CD4-positive, alpha-beta T cell treated with Interleukin-4 for 4 hours (primary cell): Measurements from ENCODE around the gene ABCF2.

ENCODE experiments used
- DNase-seq: peaks from one replicate; pipeline ENCODE4 v3.0.0-alpha.2; 2020

The ABCF2 gene

DNA sequence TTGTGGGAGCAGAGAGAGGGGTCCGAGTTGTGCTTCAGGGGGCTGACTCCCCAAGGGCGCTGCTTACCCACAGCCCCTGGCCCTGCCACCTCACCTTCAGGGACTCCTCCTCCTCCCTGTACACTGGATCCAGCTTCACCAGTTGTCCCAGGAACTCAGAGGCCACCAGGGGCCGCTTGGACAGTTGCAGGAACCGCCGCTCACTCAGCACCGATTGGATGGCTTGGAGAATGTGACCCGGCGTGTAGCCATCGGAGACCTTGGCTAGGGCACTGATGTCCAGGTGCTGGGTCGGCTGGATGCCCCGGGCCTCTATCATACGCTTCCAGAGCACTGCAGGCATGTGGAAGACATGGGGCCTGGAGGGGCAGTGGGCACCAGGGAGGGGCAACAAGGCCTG, 35.5 kb downstream of the ABCF2 start:
- no peak for DNase-seq

DNA sequence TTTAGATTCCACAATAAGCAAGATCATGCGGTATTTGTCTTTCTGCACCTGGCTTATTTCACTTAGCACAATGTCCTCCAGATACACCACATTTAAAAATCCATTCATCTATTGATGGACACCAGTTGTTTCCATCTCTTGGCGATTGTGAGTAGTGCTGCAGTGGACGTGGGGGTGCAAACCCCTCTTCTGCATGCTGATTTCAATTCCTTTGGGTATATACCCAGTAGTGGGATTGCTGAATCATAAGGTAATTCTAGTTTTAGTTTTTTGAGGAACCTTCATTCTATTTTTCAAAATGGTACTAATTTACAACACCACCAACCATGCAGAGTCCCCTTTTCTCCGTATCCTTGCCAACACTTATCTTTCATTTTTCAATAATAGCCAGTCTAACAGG, 38.0 kb downstream of the ABCF2 start:
- DNase-seq: no peak

DNA sequence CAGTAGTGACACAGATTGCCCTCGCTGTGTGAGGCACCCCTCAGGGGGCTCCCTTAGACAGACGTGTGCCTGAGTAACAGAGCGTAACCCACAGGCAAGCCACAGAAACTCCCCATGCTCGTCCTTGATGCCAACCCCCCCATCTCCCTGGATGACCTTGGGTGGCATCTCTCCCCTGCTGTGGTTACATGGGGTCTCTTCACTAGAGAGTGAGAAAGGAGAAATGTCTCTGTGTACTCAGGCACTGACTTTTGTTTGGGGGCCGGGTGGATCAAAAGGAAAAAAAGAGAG, 38.8 kb downstream of the ABCF2 start:
- no peak for DNase-seq

DNA sequence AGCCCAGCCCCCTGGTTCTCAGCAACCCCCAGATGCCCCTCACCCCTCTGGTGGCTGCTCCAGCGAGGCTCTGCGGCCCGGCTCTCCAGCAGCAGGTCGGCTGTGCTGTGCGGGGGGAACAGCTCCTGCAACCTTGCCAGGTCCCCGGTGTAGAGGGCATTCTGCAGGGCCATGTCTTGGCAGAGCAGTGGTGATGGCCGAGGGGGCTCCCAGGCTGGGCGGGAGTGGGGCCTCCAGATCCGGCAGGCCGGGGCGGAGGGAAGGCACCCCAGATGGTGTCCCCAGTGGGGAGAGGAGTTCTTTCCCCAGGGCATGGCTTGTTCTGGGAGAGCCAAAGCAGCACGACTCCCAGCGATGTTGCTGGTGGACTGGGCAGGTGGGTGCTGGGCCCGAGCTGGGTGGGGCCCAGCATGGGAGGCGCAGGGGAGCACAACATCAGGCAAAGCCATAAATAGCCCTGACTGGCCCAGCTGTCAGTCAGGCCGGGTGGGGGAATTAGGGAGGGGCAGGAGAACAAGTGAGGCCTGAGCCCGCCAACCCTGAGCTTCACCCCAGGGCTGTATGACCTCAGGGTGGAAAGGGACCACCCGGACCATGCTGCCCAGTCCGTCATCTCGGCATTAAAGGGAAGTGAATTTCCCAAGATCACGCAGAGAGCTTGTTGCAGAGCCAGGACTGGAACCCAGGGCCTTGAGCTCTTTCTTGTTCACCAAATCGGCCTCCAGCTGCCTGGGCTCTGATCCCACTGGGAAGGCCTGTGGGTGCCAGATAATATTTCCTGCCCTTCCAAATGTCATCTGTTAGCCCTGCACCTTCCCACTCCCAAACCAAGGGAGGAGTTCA, 39.4 kb downstream of the ABCF2 start:
- no peak for DNase-seq

DNA sequence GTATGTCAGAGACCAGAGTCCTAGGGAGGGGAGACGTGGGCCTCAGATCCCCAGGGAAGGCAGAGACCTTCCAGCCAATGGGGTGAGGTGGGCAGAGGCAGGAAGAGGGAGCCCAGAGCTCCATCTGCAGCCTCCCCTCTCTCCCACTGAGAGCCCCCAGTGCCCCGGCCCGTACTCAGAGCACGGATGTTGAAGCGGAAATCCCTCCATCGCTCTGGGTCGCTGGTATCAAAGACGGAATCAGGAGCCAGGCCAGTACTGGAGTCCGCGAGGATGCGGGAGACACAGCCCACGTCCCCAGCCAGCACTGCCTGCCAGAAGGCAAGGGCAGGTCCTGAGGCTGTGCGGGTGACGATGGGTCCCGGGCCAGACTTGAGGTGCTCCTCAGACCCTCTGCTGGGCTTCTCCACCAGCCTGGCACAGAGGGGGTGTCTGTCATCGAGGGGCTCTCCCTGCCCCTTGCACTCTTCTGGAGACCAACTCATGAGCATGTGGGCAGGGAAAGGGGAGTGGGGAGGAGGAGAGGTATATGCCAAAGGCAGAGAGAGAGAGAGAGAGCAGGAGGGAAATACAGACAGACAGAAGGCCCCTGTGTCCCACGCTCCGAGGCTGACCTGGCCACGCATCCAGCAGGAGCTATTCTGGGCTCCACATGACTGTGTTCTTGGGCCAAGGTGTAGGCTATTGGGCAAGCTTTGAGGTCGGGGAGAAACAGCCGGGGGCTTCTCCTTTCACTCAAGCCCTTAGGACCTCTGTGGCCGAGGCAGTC, 40.2 kb downstream of the ABCF2 start, which contains the start of gene ASB10:
Gene ASB10, minus strand, starts transcription at position 611 of the 769 bp plus-strand sequence. Its CDS starts 120 bp downstream, at position 491.
- DNase-seq: no peak

DNA sequence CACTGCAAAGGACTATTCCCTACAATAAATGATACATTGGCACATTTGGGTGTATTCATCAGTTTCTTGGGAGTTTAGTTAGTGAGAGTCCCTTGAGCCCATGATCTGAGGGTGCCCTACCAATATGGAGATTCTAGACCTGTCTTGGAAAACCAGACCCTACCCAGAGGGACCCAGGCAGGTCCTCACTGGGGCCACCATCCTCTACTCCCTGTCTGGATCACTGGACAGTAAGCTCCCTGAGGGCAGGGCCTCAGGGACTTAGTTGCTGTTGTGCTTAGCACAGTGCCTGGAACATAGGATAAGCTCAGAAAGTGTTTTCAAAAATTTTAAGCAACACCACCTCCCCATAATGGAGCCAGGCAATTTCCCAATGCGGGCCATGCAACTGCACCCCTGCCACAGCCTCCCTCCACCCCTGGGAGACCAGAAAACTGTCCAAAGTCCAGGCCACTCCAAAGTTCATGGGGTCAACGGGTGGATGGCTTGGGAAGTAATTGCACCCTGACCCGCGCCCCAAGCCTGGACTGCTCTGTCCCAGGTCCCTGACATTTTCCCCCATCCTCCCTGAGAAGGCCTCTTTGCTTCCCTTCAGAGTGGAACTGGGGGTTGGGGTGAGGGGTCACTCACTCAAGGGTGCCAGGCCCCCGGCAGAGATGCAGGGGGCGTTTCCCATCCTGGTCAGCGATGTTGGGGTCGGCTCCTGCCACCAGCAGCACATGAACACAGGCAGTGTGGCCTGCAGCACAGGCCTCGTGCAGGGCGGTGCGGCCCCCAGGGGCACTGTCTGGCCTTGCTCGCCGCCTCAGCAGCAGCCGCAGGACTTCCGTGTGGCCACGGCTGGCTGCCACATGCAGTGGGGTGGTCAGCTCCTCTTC, 41.0 kb downstream of the ABCF2 start:
- no peak for DNase-seq

DNA sequence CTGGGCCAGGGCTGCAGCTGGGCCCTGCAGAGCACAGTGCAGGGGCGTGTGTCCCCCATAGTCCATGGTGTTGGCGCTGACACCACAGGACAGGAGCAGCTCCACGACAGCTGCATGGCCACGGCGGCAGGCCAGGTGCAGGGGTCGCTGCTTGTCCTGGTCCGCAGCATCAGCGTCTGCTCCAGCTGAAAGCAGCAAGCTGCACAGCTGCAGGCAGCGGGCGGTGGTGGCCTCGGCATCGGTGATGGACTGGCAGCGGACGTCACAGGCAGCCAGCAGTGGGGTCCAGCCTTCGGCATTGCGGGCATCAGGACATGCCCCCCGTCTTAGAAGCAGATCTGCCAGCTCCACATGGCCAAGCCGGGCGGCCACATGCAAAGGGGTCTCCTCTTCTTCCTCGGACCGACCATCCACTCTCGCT, 46.0 kb downstream of the ABCF2 start:
- DNase-seq: no peak

DNA sequence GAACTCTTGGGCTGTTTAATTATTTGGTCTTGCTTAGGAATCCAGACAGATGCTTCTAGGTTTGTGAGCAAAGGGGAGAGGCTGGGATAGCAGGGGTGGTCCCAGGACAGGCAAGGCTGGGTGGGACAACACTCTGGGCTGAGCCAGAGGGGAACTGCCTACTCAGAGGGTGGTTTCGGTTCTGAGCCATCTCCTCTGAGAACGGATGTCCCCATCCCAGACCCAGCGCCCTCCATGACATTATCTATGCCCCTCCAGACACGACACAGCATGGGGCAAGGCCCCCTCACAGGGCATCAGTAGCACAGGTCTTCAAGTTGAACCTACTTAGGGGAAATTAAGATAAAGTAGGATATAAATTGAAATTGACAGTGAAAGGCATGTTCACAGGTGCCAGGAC, 47.1 kb downstream of the ABCF2 start:
- no peak for DNase-seq

DNA sequence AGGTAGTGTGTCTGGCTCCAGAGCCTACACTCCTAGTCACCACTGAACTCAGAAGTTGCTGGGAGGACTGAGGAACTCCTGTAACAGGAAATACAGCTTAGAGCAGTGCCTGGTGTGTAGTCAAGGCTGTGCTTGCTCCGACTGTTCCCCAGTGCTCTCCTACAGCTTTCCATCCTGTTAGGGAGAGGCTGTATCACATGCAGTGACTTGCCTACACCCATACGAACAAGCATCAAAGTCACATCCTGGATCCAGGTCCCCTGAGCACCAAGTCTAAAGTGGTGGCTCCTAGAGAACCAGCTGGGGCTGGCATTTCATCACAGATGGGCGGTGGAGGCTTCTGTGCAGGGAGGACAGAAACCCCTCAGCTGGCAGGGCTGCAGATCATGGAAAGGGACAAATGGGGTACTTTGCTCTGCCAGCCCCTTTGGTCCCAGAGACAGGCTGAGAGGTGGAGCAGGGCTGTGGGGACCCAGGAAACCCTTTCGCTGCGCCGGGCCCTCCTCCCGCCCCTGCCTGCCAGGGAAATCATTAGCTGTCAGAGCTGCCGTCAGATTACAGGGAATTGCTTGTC, 47.6 kb downstream of the ABCF2 start:
- DNase-seq: no peak

DNA sequence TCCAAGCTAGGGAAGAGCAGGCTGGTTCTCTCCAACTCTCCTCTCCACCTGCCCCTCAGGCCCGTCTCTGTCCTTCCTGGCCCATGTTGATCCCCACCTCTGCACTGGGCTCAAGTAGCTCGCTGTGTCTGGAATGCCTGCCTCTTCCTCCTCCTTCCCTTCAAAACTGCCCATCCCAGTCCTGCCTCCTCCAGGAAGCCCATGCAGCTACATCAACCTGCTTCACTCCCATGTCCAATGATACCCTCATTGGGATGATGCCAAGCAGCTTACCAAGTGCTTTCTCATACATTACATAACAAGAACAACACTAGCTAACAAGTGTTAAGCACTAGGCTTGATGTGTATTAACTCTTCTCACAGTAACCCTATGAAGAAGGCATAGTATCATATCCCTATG, 48.2 kb downstream of the ABCF2 start:
- no peak for DNase-seq

DNA sequence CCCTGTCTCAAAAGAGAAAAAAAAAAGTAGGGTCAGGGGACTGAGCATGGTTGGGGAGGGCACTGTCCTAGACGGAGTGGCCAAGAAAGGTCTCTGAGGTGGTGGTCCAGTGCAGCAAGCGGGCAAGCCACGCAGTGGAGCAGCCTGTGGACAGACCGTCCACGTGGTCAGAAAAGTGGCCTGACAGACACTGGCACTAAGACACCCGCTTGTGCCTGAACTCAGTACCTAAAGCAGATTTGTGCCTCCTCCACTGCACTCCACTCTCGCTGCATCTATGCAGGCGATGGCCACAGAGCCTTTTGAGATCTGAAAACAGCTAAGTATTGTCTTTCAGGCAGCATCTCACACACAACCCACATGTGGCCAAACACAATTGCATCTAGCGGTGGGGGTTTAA, 48.8 kb downstream of the ABCF2 start:
- no peak for DNase-seq

DNA sequence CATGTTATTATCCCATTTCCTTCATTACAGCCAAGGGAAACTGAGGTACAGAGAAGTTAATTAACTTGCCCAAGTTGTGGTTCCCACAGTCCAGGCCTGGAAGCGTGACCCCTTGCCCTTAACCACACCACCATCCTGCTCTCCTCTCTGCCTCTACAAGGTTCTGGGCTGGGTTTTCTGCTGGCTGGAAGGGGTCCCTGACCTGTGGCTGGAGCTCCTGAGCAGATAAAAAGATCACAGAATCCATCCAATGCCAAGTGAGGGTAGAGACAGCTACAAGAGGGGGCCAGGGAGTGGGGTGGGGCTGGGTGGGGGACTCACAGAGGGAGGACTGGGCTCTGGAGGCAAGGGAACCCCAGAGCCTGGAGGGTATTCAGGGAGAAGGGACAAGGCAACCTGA, 49.7 kb downstream of the ABCF2 start:
- DNase-seq: no peak

DNA sequence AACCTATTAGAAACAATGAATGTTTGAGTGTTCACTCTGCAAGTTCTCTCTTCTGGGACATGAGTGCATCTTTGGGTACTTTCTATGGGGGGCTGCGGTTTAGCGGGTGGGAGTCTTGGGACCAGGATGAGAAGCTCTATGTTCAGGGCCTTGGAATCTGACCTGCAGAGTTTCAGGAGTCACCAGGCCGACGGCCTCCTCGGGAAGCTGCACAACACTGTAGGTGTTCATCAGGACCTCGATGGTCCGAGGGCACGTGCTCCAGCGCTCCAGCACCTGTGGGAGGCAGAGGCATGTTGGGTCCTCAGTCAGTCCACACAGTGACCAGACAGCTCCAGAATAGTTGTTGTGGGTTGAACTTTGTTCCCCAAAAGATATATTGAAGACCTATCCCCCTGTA, 50.6 kb downstream of the ABCF2 start:
- DNase-seq: no peak

DNA sequence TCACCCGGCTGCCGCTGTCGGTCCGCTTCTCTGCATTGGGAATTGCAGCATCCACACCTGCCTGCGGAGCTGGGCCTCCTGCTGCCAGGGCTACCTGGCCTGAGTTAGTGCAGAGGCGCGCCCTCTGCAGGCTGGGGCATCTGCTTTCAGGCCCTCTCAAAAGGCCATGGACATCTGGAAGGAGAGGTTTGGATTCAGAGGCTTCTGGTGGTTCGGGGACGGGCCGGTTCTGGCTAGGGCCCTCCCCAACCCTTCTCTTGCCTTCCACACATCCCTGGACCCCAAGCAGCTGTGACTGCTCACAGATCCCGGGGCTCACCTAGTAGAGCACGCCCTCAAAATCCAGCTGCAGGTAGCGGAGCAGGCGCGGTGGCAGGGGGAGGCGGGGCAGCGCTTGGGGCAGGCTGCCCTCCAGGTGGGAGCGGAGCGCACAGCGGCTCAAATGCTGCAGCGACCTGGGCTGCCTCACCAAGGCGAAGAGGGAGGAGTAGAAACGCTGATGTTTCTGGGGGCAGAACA, 51.2 kb downstream of the ABCF2 start:
- DNase-seq: no peak

DNA sequence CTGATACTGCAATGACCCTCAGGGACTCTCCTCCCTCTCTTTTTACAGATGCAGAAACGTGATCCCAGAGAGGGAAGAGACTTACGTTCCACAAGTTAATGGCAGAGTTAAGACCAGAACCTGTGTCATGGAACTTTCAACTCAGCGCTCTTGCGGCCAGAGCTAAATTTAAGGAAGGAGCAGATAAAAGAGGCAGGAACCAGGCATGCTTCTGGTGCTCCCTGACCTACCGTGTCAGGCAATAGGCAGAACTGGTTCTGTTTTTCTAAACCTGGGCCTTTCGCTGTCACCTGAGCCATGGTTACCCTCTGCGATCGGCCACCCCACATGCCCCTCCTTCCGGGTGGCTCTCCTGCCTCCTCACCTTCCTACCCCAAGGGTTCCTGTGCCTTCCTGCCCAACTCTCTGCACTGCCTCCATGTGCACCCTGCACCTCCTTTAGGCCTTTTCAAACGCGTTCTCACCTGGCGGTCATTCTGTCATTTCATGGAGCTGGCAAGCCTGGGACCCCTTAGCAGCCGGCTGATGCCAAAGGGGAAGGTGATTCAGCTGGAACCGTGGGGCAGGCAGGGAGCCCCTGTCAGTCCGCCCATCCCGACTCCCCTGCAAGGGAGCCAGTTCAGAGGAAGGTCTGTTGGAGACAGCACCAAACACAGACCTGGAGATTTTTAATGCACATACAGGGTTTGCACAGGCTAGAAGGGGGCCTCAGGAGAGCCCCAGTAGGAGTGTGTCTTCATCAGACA, 51.8 kb downstream of the ABCF2 start:
- no peak for DNase-seq

DNA sequence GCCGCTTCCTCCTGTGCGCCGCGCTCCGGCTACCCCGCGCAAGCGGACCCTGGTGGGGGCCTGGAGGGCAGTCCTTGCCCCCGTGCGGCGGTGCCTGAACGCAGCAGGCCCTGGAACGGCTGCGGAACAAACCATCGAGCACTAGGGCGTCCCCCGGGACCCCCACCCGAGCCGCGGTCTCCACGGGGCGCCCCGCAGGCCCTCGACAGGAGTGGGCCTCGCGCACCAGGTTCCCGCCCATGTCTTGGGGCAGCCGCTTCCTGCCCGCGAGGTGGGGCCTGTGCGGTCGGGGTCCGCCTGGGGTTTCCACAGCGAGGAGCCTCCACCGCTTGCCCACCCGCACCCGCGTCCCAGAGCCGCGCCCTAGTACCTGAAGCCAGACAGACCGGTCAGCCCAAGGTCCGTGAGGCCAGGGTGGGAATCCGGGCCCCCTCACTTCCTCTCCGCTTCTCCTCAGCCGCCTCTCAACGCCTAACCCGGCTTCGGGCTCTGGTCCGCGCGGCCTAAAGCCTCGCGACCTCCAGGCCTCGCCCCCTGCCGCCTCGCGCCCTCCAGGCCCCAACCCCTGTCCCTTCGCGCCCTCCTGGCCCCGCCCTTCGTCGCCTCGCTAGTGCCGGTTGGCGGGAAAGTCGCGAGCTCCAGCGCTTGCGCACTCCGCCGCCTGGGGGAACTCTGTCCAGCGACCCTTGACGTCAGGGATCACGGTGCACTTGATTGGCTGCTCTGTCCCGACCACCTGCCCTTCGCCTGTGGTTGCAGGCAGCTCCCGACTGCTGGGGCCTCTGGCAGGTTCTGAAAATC, 52.6 kb downstream of the ABCF2 start:
- DNase-seq: no peak

DNA sequence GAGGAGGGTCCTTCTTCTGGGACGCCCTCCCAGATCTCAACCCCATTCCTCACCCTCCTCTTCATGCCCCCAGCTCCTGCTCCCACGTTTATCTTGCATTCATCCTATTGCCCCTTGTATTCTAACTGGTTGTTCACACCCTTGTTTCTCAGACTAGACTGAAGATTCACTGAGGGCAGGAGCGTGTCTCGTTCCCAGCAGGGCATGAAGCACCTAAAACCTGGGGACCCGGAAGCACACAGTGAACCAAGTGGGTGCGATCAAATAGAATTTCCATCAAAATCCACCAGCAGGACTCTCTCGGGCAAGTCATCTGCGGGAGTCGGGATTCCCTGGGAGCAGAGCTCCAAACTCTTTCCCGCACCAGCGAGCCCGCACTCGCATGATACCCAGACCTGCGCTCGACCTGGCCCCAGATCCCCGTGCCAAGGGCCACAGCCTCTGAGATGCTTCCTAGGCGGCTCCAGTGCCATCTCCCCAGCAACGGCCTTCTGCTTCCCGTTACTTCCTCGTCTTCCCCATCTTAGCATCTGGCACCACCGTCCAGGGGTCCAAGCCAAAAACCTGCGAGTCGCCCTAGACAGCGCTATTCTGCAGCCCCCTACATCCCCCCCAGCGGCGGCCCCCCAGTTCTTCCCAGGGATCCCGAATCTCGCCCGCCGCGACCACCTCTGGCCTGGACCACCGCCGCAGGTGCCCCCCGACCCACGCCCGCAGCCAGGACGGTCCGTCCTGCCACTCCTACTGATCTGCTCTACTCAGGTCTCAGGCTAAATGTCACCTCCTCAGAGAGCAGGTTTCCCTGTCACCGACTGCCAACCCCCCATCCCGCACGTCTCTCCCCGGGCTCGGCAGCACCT, 53.4 kb downstream of the ABCF2 start:
- no peak for DNase-seq

DNA sequence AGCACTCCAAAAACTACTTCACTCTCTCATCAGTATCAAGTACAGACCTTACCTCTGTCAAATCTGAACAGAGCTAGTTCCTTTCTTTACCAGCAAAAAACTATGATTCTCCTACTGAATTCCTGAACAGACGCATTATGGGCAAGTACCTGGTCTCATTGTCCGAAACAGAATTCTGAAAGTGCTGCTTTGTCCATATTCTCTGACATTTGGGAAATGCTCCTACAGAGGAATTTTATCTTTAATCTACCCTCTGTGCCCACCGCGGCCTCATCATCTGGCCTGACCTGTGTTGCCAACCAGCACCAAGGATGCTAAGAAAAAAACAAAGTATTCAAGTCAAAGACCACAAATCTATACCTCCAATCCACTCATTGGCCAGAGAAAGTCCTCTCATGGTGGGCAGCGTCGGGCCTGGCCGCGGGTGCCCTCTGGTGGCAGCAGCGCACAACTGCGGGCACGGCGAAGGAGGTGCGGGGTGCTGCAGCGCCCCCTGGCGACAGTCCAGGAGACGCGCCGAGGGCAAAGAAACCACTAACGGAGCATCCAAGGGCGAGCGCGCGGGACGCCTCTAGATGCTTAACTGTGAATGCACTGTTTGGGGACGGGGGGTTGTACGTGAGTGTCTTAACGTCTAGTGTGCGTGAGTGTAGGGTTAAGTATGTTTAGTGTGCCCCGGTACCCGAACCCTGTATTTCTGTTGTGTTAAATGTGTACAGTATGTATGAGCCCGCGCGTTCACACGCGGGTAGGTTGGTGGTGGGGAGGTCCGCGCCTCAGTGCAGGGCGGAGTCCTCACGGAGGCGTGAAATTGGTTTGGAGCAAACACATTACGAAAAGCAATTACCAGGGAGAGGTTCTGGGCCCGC, 54.5 kb downstream of the ABCF2 start:
- DNase-seq: peak; percentile 67

DNA sequence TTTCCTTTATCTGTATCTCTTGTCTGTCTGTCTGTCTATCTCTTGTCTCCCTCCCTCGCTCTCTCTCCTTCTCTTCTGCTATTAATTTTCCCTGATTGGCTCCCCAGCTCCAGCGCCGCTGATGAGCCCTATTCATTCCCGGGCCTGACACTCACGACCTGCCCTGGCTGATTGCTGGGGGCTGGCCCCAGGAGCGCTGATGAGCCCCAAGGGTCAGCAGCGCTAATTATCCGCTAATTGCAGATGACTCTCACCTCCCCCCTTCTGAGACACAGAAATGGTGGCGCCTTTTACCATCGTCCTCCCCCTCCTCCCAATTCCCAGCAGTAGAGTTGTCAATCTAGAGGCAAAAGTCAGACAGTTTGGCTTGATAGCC, 58.2 kb downstream of the ABCF2 start:
- no peak for DNase-seq
